Umbilical cord (tissue), 2 donors: ENCODE measurements around the gene PRSS16. TPM values are rescaled to one million over a fixed set of nuclear protein-coding genes. Genes with fewer than 3 reads are reported as not detected.
"Not testable (repeated sequence)": the region's sequence is repeated elsewhere in the genome, so short reads cannot be mapped to it uniquely, and the experiment has no call there.

Experiments used
- DNase-seq: peaks from one replicate; pipeline ENCODE4 v3.0.0-alpha.2; 2015; ENCODE audit warnings: low spot score
- total RNA-seq: library from RNA; depleted of rRNA; stranded (reverse); fragments of >200 nt; gene quantifications from one replicate; pipeline ENCODE4 v1.2.3, GENCODE V29; 2014; ENCODE audit warnings: low replicate concordance; ENCODE audit not compliant: insufficient read depth

PRSS16 gene
- total RNA-seq, 1 donor from 2014 or later: not detected

DNA sequence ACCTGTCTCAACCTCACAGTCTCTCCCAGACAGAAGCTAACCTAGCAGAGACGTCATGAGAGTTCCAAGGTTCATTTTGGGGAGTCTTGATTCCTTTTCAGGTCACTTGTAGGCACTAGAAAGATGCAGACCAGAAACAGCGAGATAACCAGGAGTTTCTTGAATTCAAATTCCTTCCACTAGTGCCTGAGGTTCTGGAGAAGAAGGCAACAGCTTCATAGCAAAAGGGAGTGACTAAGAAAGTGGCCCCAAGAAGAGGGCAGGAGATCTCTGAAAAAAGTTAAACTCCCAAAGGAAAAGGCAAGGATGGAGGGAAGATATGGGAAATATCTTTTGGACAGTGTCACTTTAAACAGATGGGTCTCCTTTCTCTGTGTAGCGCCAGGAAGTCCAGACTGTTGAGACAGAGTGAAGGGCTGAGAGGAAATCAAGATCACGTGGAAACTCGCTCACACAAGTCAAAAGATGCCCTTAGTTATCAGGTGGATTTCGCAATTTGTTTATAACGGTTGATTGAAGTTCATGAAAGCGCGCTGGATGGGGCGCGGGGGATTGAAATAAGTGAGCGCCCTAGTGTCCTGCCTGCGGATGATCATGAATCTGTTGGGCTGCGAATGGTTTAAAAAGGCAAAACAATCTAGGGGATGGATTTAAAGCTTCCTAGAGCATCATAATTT, 4.8 kb upstream of the PRSS16 start:
- no peak for DNase-seq

GRCh38 chr6:27248783-27249182, 1.3 kb downstream of the PRSS16 start:
- no peak for DNase-seq

- no peak for DNase-seq
Observed at GRCh38 chr6:27250277-27251111, 3.0 kb downstream of the PRSS16 start.

- DNase-seq: peak; percentile 75
Observed at GRCh38 chr6:27251112-27251605, 3.7 kb downstream of the PRSS16 start.

DNA sequence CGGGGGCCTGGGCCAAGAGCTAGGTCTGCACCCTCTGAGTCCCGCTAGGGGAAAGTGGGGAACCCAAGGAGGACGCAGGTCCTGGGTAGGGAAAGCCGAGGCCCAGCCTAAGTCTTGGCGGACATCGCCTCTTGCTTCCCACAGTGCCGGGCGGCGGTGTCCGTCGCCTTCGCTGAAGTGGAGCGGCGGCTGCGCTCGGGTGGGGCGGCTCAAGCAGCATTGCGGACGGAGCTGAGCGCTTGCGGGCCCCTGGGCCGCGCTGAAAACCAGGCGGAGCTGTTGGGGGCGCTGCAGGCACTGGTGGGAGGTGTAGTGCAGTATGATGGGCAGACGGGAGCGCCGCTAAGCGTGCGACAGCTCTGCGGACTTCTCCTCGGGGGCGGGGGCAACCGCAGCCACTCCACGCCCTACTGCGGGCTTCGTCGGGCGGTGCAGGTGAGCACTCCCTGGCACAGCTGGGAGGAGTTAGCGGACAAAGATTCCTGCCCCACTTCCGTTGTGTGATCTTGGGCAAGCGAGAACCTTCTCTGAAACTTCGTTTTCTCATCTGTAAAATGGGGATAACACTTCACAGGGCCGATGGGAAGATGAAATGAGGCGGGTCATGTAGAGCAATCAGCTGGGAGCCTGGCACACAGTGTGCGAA, 4.2 kb downstream of the PRSS16 start:
- DNase-seq: peak; percentile 30

GRCh38 chr6:27254566-27254965, 7.1 kb downstream of the PRSS16 start:
- DNase-seq: no peak

DNA sequence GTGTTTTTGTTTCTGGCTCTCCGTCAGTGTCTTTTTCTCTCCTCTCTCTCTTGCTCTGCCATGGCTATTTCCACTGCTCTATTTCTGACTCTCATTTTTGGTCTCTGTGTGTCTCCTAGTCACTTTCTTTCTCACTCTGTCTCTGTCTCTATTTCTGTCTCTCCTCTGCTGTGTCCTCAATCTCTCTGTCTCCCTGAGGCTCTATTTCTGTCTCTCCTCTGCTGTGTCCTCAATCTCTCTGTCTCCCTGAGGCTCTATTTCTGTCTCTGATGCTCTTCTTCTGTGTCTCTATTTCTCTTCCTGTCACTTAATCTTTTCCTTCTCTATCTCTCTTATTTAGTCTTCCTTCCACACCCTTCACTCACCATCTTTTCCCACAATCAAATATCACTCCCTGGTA, 8.4 kb downstream of the PRSS16 start:
- no peak for DNase-seq

DNA sequence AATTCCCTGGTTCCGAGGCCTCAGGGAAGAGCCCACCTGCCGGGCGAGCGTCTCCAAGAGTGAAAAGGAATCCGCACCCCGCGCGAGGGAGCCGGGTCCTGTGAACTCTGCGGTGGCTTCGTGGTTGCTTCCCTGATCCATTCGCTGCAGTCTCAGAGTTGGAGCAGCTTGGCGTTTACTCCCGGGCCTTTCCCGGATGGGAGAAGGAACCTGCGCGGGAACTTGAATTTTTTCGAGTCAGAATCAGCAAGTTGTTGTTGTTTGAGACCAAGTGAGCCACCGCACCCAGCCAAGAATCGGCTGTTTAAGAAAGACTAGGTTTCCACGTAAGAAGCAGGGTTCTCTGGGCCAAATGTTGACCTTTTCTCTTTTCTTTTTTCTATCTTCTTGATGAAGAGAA, 12.9 kb downstream of the PRSS16 start:
- DNase-seq: no peak

GRCh38 chr6:27260836-27261375, 13.4 kb downstream of the PRSS16 start:
- DNase-seq: no peak

DNA sequence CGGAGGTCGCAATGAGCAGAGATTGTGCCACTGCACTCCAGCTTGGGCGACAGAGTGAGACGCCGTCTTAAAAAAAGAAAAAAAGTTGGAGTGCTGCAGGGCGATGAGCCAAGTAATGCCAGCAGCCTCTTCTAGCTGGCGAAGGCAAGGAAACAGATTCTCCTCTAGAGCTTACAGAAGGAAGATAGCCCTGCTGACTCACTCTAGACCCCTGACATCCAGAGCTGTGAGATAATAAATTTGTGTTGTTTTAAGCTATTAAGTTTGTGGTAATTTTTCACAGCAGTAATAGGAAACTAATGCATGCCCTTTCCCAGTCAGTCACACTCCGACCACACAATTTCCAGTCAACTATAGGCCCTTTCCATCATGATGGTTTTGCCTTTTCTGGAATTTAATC, 16.4 kb downstream of the PRSS16 start:
- no peak for DNase-seq

DNA sequence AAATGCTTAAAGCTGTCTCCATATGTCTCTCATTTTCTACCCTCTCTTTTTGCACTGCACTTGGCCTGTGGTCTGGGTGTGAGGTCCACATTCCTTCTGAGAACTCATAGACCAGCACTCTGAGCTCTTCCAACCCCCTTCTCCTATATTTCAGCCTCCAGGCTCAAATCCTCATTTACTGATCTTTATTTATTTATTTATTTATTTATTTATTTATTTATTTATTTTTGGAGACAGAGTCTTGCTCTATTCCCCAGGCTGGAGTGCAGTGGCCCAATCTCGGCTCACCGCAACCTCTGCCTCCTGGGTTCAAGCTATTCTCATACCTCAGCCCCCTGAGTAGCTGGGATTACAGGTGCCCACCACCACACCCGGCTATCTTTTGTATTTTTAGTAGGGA, 19.5 kb downstream of the PRSS16 start:
- DNase-seq: not testable (repeated sequence)

- no peak for DNase-seq
Observed at GRCh38 chr6:27267857-27268434, 20.4 kb downstream of the PRSS16 start.

DNA sequence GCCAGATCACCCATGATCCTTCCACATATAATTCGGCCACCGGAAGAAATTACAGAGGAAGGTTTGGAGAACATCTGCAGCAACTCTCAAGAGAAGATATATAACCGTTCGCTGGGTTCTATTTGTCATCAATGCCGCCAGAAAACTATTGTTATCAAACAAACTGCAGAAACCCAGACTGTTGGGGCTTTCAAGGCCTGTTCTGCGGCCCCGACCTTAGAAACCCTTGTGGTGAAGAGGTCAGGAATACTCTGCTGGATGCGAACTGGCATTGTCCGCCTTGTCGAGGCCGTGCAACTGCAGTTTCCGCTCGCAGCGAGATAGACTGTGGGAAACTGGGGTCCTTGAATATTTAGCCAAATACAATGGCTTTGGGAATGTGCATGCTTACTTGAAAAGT, 21.3 kb downstream of the PRSS16 start:
- DNase-seq: no peak

GRCh38 chr6:27273783-27274182, 26.3 kb downstream of the PRSS16 start:
- no peak for DNase-seq

DNA sequence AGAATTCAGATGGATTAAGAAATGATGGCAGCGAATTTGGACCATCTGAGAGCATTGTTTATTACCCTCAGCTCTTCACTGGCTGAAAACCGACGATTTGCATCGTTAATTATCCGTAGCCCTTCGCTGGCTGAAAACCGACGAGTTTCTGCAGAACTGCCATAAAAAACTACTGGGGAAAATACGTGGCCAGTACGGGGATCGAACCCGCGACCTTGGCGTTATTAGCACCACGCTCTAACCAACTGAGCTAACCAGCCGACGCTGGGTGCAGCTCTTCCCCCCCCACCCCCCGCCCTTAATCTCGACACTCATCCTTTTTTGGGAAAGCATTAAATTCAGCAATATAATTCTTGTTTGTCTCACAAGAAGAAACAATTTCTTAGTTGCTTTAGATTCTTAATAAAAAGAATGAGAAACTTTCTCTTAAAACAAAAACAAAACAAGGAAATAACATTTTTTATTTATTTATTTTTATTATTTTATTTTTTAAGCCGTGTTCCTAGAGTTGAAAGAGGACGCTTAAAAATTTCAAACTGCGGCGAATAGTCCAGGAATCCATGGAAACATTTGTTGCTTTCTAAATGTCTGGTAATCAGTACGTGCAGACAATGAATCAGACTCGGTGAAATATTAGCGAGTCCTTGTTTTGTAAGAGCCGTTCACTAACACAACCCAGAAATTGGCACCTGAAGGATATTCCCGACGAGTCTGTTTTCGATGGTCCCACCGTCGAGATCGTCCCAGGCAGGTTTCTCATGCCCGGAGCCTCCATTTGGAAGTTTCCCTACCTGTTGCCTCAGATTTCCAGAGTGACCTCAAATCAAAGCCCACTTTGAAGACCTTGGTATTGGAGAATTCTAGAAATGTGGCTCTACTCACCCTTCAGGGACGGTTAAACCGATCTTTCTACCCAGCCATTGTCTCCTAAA, 27.8 kb downstream of the PRSS16 start:
- DNase-seq: no peak

GRCh38 chr6:27279513-27280063, 32.1 kb downstream of the PRSS16 start:
- no peak for DNase-seq

- peak; percentile 31 for DNase-seq
Observed at GRCh38 chr6:27280064-27280539, 32.6 kb downstream of the PRSS16 start.

DNA sequence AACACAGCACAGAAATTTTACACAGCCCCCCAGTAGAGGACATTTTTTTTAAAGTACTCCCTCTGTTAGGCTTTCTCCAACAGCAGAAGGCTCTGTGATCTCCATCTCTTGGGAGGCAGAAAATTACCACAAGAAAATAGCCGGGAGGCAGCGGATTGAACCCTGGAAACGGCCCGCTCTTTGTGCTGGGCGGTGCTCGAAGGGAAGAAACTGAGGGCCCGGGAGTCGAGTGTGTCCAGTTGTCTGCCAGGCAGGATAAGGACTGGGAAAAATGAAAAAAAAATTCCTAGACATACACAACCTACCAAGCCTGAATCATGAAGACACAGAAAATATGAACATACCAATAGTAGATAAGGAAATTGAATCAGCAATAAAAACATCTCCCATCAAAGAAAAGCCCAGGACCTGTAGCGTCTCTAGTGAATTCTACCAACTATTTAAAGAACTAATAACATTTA, 33.1 kb downstream of the PRSS16 start:
- no peak for DNase-seq

GRCh38 chr6:27281105-27281539, 33.6 kb downstream of the PRSS16 start:
- no peak for DNase-seq

DNA sequence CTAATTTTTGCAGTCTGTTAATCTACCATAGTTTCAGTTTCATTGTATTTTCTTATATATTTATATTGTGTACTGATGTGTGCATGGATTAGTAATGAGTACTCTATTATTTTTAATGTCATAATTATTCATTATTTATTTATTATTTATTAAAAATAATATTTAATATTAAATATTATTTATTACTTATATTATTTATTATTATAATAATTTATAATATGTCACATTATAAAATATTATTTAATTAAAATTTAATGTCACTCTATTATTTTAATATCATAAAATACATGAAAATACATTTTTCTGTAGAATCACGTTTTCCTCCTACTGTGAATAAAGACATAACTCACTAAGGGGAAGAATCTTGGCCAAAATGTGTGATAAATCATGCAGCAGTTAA, 34.1 kb downstream of the PRSS16 start:
- no peak for DNase-seq
